Urothelium cell line (cell line): ENCODE data around the gene TNNT2.

Experiments
- DNase-seq: peaks from one replicate; pipeline ENCODE4 v3.0.0; 2011; ENCODE audit warnings: low spot score, mixed read lengths
- FAIRE-seq: peaks from 2 replicates; lab custom pipeline; 2011; peaks lifted over from hg19 to GRCh38; lab: Jason Lieb, UNC

Gene TNNT2

DNA sequence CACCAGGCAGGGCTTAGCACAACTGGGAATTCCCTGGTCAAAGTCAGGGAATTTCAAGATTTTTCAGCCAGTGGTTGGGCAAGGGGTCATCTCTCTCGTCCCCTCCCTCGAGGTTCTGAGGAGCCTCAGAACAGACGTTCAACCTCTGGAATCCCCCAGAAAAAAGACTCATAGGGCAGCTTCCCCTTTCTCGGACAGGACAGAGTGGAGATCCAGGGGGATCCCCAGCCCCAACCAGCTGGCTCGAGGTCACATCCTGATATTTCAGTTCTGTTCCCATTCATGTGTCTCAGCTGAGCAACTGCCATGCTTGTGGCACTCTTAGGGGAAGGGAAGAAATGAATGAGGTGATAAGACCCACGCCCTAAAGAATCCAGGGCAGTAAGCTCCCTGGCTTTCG is 26.6 kb upstream of the TNNT2 start:
- FAIRE-seq (no peak), DNase-seq (no peak)

DNA sequence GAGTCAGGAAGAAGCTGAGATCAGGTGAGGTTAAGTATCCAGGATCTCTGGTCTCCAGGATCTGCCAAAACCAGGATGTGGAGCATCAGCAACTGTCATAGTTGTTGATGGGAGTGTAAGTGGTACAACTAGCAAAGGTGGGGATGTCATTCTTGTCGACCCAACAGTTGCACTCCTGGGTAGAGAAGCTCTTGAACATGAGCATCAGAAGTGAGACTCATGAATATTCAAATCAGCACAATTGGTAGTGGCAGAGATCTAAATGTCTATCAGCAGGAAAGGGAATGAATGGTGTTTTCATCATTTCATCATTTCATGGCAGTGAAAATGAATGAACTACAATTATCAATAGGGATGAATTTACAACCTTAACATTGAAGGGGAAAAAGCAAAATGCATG is 25.9 kb upstream of the TNNT2 start:
- DNase-seq: no peak
- FAIRE-seq: no peak

DNA sequence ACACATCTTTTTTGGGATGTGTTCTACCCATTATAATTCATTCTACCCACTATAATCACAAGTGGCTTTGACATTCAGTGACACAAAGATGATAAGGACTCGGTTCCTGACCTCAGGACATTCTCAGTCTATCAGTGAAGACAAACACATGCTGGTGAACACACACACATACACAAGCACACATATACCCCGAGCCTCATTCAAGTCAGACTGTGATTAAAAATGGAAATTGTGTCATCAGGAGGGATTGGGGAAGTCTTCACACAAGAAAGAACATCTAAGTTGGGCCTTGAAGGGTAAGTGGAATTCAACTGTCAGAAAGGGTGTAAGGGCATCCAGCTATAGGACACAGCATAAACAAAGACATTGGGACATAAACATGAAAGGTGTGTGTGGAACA is 24.2 kb upstream of the TNNT2 start:
- FAIRE-seq: no peak
- no peak for DNase-seq

- DNase-seq: no peak
- FAIRE-seq: no peak
These were observed 23.4 kb upstream of the TNNT2 start for GRCh38 chr1:201400852-201401230.

DNA sequence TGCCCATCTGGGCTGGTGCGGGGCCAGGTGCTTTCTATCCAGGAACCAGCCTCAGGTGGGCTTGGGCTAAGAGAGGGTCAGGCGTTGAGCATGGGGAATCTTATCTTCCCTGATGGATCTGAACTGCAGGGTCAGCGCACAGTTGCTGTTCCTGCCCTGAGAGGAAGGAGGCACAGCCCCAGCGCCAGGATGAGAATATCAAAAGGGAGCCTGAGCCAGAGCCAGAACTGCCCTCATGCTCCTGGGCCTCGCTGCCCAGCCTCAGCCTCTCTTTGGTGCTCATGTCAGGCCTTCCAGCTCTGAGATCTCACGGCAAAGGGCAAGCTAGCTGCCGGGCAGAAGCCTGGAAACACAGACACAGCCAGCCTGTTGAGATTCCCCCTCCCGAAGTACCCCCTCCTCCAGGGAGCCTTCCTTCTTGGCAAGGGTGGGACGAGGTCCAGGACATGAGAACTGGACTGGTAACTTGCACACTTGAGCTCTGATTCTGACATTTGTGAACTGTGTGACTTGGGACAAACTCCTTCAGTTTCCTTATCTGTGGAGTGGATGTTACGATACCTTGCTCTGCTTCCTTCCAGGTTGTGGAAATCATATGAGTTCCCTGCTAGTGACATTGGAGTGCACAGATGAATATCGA is 22.9 kb upstream of the TNNT2 start:
- DNase-seq (no peak), FAIRE-seq (no peak)

GRCh38 chr1:201399352-201400126 is 22.1 kb upstream of the TNNT2 start:
- no peak for DNase-seq
- no peak for FAIRE-seq

DNA sequence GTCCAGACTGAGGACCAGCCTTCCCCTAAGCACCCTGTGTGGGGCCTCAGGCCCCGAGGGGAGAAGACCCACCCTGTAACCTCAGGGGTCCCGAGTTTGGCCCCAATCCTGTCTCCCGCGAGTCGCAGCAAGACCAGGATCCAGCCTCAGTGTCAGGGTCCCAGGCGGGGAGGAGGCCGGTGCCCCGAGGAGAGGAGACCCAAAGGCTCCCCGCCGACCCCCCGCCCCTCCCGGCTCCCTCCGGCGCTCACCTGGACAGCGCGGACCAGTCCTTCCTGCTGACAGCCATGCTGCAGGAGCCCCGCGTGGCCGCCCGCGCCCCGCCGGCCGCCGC is 21.5 kb upstream of the TNNT2 start, which contains the start of gene LAD1:
TSS of gene LAD1 (minus strand) at position 307 of the 334 bp plus-strand sequence. CDS start at position 289, 18 bp downstream.
- FAIRE-seq: no peak
- DNase-seq: no peak

DNA sequence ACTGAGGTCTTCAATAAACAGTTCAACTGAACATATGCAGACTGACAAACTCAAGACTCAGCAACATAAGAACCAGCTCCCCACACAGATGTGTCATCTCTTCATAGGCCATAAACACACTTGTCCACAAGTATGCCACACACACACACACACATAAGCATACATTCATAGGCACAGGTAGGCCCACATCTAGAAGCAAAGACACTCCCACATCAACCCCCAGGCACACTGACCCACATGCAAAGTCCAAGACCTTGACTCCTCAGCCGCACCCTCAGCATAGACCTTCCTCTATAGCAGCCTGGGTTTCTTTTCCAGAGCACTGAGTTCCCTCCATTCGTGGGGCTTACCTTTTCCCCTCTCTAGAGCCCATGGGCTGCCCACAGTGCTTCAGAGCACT is 20.2 kb upstream of the TNNT2 start:
- DNase-seq (no peak), FAIRE-seq (no peak)

GRCh38 chr1:201396861-201397464 is 19.5 kb upstream of the TNNT2 start:
- DNase-seq (peak; percentile 48), FAIRE-seq (peak; percentile 89)

- FAIRE-seq: no peak
- DNase-seq: no peak
These were observed 18.5 kb upstream of the TNNT2 start for GRCh38 chr1:201395936-201396335.

DNA sequence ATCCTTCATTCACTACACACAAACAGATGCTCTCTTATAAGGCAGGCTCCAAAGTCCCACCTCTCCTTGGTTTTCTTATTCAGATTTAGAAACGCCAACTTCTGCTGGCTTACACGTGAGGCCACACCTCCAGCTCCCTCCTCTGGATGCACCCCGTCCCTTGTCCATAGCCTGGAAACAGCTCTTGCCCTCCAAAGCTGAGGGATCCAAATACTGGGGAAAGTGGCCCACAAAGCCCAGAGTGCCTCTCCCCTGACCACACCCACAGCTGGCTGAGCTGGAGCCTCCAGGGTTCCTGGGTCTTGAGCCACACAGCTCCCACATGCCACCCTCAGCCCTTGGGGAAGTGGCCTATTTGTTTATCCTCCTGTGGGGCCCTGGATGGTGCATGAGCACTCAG is 17.1 kb upstream of the TNNT2 start:
- FAIRE-seq (no peak), DNase-seq (no peak)

DNA sequence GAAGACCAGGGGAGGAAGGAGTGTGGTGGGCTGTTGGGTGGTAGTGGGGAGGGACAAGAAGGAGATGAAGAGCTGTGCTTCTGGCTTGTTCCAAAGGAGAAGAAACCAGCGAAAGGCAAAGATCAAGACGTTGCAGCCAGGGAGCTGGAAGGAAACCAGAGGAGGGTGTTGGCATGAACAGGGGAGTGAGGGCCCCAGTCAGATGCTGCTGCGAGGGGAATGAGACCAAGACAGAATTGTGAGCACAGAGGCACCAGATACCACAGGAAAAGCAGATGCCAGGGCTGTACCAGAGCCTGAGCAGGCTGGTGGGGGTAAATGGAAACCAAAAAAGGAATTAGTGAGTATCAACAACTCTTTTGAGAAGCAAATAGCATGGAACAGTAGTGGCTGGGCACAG is 15.6 kb upstream of the TNNT2 start:
- DNase-seq: no peak
- FAIRE-seq: no peak

- FAIRE-seq: no peak
- no peak for DNase-seq
These were observed 14.4 kb upstream of the TNNT2 start for GRCh38 chr1:201391651-201392511.

DNA sequence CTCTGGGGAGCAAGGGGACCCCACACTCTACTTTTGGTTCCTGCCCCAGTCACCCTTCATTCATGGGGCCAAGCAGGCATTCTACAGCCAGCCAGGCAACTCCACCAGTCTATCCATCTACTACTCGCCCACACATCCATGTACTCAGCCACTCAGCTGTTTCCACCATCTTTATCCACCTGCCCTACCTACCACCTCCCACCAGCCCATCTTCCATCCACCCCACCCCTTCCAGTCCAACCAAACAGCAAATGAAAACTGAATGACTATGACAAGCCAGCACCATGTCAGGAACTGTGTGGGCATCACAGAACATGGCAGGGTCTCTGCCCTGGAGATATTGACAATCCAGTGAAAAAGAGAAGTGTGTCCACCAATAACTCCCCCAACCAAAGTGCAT is 13.7 kb upstream of the TNNT2 start:
- peak; percentile 55 for FAIRE-seq
- DNase-seq: no peak

- no peak for DNase-seq
- FAIRE-seq: no peak
These were observed 11.6 kb upstream of the TNNT2 start for GRCh38 chr1:201389051-201389450.

- FAIRE-seq (no peak), DNase-seq (no peak)
These were observed 8.7 kb upstream of the TNNT2 start for GRCh38 chr1:201386208-201386607.

GRCh38 chr1:201385299-201385891 is 7.9 kb upstream of the TNNT2 start:
- FAIRE-seq (peak; percentile 76), DNase-seq (peak; percentile 74)

- FAIRE-seq: peak; percentile 35
- peak; percentile 37 for DNase-seq
These were observed 6.9 kb upstream of the TNNT2 start for GRCh38 chr1:201384406-201384782.

DNA sequence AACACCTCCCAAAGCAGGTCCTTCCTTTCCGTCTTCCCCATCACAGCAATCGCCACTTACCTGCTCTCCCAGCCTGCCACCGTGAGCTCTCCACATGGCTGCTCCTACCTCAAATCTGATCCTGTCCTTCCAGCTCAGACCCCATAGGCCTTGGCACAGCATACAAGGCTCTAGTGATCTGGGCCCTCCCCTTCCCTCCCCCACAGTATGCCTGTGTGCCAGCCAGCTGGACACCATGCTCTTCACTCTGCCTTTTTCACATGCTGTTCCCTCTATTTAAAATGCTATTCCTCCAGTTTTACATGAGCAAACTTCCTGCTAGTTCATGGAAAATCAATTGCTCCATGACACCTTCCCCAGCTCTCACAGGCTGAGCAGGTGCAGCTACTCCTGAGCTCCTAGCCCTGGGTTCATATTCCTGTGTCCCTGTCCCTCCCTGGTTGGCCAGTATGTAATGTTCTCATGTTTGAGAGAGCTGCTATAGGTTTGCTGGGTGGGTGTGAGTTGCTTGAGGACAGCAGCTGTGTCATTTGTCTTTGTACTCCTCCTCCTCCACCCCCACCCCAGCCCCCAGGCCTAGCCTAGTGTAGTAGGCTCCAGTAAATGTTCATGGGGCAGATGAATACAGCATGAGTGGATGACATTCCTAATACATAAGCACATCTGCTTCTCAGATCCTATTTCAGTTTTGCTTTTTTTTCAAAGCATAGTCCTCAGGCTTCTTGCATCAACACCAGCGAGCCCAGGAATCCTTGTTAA is 6.3 kb upstream of the TNNT2 start:
- DNase-seq: peak; percentile 71
- peak; percentile 95 for FAIRE-seq

DNA sequence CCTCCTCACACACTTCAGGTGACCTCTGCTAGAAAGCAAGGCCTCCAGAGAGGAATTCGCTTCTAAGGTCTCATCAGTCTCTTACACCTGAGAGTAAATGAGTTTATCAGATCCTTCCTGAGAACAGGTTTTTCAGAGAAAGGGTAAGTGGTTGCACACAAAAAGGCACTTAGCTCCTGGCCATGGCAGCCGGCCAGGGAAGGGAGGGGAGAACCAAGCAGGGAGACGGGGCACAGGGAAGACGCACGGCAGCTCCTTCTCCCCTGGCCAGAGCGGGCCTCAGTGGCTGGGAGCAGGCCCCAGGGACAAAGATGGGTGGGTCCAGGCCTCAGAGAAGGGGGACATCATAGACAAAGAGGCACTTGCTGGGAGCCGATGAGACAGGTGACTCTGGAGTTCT is 3.6 kb upstream of the TNNT2 start:
- FAIRE-seq: no peak
- DNase-seq: no peak
